GM12865 (cell line): ENCODE results near the gene MAD1L1.

Source experiments
- DNase-seq: peaks from one replicate; pipeline ENCODE4 v3.0.0; 2010; ENCODE audit warnings: low read depth
- H3K4me3 ChIP-seq: 2 replicates; pipeline ENCODE4 v1.5.1; 2011; ENCODE audit warnings: mild to moderate bottlenecking, low read depth, low read length, control low read depth
- CTCF ChIP-seq: IDR thresholded peaks from 2 replicates; pipeline ENCODE4 v1.5.1; 2011; ENCODE audit warnings: low read length, control low read depth, low read depth, inconsistent platforms; ENCODE audit not compliant: insufficient read depth; ENCODE audit errors: missing control alignments

The MAD1L1 gene

GRCh38 chr7:1888425-1888824 lies 344.3 kb downstream of the MAD1L1 start:
- H3K4me3 ChIP-seq, result no peak overlapping the region
- no peak for DNase-seq
- no peak for TF ChIP-seq CTCF

GRCh38 chr7:1887251-1887650 lies 345.5 kb downstream of the MAD1L1 start:
- no peak for DNase-seq
- H3K4me3 ChIP-seq, result no peak overlapping the region
- no peak for TF ChIP-seq CTCF

- DNase-seq, result no peak
- no peak for TF ChIP-seq CTCF
- H3K4me3 ChIP-seq, result no peak overlapping the region
These were observed 346.2 kb downstream of the MAD1L1 start for GRCh38 chr7:1886361-1887064.

GRCh38 chr7:1885465-1886226 lies 347.1 kb downstream of the MAD1L1 start:
- no peak for TF ChIP-seq CTCF
- no peak for DNase-seq
- H3K4me3 ChIP-seq, result no peak overlapping the region

GRCh38 chr7:1884583-1885350 lies 348.0 kb downstream of the MAD1L1 start:
- DNase-seq, result no peak
- no peak for TF ChIP-seq CTCF
- no peak overlapping the region for H3K4me3 ChIP-seq

GRCh38 chr7:1883834-1884582 lies 348.7 kb downstream of the MAD1L1 start:
- no peak for DNase-seq
- H3K4me3 ChIP-seq, result no peak overlapping the region
- TF ChIP-seq CTCF, result no peak
